ENCODE data around the gene INTS6L. TPM values are rescaled to one million over a fixed set of nuclear protein-coding genes. Genes with fewer than 3 reads are reported as not detected.

Gene INTS6L
- total RNA-seq, 1 experiment from 2014 or later: 31.1 TPM

DNA sequence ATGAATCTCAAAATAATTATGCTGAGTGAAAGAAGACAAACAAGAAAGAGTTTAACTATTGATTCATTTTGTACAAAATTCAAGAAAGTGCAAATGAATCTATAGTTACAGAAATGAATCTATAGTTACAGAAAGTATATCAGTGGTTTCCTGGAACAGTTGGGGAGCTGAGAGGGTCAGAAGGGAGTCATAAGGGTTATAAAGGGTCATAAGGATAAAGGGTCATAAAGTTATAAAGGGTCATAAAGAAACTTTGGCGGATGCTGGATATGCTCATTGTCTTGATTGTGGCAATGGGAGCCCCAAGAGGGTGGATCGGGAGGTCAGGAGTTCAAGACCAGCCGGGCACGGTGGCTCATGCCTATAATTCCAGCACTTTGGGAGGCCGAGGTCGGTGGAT, 26.0 kb upstream of the INTS6L start:
- no peak overlapping the region for H3K4me2 ChIP-seq (ENCODE audit: low read depth, low read length, poor library complexity, severe bottlenecking)
- no peak for DNase-seq
- H3K9me3 ChIP-seq (ENCODE audit: low read length): no peaks in the 10 kb centered on the region
- no peaks in the 10 kb centered on the region for H3K27me3 ChIP-seq (ENCODE audit: low read length)
- no peak overlapping the region for H3K4me3 ChIP-seq (ENCODE audit: low read length)
- peaks cover 7% of the 10 kb centered on the region; the same call in 1 of the 2 replicates for H3K4me1 ChIP-seq (ENCODE audit: low read length)
- H3K9ac ChIP-seq (ENCODE audit: low read length): no peak overlapping the region
- H3K27ac ChIP-seq (ENCODE audit: low read length): no peak overlapping the region
- no peaks in the 10 kb centered on the region for H3K36me3 ChIP-seq (ENCODE audit: insufficient read depth, low read length)
- H3K79me2 ChIP-seq (ENCODE audit: low read length): no peaks in the 10 kb centered on the region
- H3K9me2 ChIP-seq (replicated peaks; ENCODE audit: insufficient read depth, low read length): no peaks in the 10 kb centered on the region
- no peaks in the 10 kb centered on the region for H4K20me1 ChIP-seq (ENCODE audit: insufficient read depth, low read depth, low read length)
- H2AFZ ChIP-seq (ENCODE audit: low read length): no peak overlapping the region

- H3K4me1 ChIP-seq (ENCODE audit: low read length): peaks cover 7% of the 10 kb centered on the region; the same call in 1 of the 2 replicates
- H3K36me3 ChIP-seq (ENCODE audit: insufficient read depth, low read length): no peaks in the 10 kb centered on the region
Observed at GRCh38 chrX:135497736-135498135, 22.7 kb upstream of the INTS6L start.

DNA sequence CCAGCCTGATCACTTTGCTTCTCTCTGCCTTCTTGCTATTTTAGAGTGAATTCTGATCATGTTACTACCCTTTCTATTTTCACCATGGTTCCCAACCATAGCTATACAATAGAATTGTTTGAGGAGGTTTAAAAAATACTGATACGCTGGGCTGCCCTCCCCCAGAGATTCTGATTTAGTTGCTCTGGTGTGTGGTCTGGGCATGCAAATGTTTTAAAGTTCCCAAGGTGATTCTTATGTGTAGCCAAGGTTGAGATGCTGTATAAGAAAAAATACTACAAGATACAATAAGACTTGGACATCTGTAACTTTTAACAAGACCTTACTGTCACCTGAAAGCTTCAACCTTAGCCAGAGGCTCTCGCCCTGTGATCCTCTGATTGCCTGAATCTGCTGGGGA, 22.2 kb upstream of the INTS6L start:
- peaks cover 7% of the 10 kb centered on the region; the same call in 1 of the 2 replicates for H3K4me1 ChIP-seq (ENCODE audit: low read length)
- H3K4me3 ChIP-seq (ENCODE audit: low read length): no peak overlapping the region
- H3K9me2 ChIP-seq (replicated peaks; ENCODE audit: insufficient read depth, low read length): no peaks in the 10 kb centered on the region
- H3K27me3 ChIP-seq (ENCODE audit: low read length): no peaks in the 10 kb centered on the region
- no peak overlapping the region for H3K4me2 ChIP-seq (ENCODE audit: low read depth, low read length, poor library complexity, severe bottlenecking)
- DNase-seq: no peak
- H3K9ac ChIP-seq (ENCODE audit: low read length): no peak overlapping the region
- no peak overlapping the region for H3K27ac ChIP-seq (ENCODE audit: low read length)
- no peaks in the 10 kb centered on the region for H3K79me2 ChIP-seq (ENCODE audit: low read length)
- no peaks in the 10 kb centered on the region for H4K20me1 ChIP-seq (ENCODE audit: insufficient read depth, low read depth, low read length)
- no peak overlapping the region for H2AFZ ChIP-seq (ENCODE audit: low read length)
- H3K9me3 ChIP-seq (ENCODE audit: low read length): no peaks in the 10 kb centered on the region
- H3K36me3 ChIP-seq (ENCODE audit: insufficient read depth, low read length): no peaks in the 10 kb centered on the region

More at GRCh38 chrX:135497736-135498135, 22.7 kb upstream of the INTS6L start:
- no peak overlapping the region for H3K9ac ChIP-seq (ENCODE audit: low read length)
- H3K9me3 ChIP-seq (ENCODE audit: low read length): no peaks in the 10 kb centered on the region
- no peak for DNase-seq
- H3K27me3 ChIP-seq (ENCODE audit: low read length): no peaks in the 10 kb centered on the region
- no peak overlapping the region for H3K4me3 ChIP-seq (ENCODE audit: low read length)
- H3K9me2 ChIP-seq (replicated peaks; ENCODE audit: insufficient read depth, low read length): no peaks in the 10 kb centered on the region
- H4K20me1 ChIP-seq (ENCODE audit: insufficient read depth, low read depth, low read length): no peaks in the 10 kb centered on the region
- H3K27ac ChIP-seq (ENCODE audit: low read length): no peak overlapping the region
- no peaks in the 10 kb centered on the region for H3K79me2 ChIP-seq (ENCODE audit: low read length)
- no peak overlapping the region for H3K4me2 ChIP-seq (ENCODE audit: low read depth, low read length, poor library complexity, severe bottlenecking)
- no peak overlapping the region for H2AFZ ChIP-seq (ENCODE audit: low read length)

DNA sequence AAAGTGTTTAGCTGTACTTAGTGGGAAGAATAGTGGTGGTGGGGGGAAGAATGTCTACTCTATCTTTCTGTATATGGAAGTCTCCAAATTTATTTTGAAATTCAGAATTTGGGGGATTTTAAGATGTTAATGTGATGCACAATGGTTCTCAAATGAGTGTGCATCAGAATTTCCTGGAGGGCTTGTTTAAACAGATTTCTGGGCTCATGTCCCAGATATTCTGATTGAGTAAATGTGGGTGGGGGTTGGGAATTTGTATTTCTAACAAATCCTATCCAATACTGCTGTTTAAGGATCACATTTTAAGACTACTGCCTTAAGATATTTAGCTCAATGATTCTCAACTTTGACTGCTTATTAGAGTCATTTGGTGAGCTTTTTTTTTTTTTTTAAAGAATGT, 15.1 kb upstream of the INTS6L start:
- no peaks in the 10 kb centered on the region for H3K27me3 ChIP-seq (ENCODE audit: low read length)
- no peak overlapping the region for H3K27ac ChIP-seq (ENCODE audit: low read length)
- no peak overlapping the region for H3K9ac ChIP-seq (ENCODE audit: low read length)
- no peak overlapping the region for H3K4me3 ChIP-seq (ENCODE audit: low read length)
- H3K9me3 ChIP-seq (ENCODE audit: low read length): no peaks in the 10 kb centered on the region
- no peaks in the 10 kb centered on the region for H3K79me2 ChIP-seq (ENCODE audit: low read length)
- H3K4me2 ChIP-seq (ENCODE audit: low read depth, low read length, poor library complexity, severe bottlenecking): no peak overlapping the region
- no peaks in the 10 kb centered on the region for H4K20me1 ChIP-seq (ENCODE audit: insufficient read depth, low read depth, low read length)
- no peaks in the 10 kb centered on the region for H3K4me1 ChIP-seq (ENCODE audit: low read length)
- H2AFZ ChIP-seq (ENCODE audit: low read length): no peak overlapping the region
- DNase-seq: no peak
- no peaks in the 10 kb centered on the region for H3K9me2 ChIP-seq (replicated peaks; ENCODE audit: insufficient read depth, low read length)
- no peaks in the 10 kb centered on the region for H3K36me3 ChIP-seq (ENCODE audit: insufficient read depth, low read length)

DNA sequence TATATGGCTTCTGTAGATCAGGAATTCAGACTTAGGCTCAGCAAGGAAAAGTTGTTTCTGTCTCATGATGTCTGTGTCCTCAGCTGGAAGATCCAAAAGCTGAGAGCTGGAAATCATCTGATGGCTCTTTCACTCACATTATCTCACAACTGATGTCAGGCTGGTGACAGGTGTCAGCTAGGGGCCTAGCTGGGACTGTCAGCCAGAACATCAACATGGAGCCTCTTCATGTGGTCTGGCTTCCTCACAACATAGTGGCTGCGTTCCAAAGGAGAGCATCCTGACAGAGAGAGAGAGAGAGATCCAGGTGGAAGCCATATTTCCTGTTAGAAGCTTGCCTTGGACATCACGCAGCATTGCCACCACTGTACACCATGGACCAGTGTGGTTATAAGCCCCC, 10.6 kb upstream of the INTS6L start:
- no peak for DNase-seq
- H3K9me2 ChIP-seq (replicated peaks; ENCODE audit: insufficient read depth, low read length): no peaks in the 10 kb centered on the region
- H3K9me3 ChIP-seq (ENCODE audit: low read length): no peaks in the 10 kb centered on the region
- no peaks in the 10 kb centered on the region for H3K36me3 ChIP-seq (ENCODE audit: insufficient read depth, low read length)
- no peak overlapping the region for H3K4me2 ChIP-seq (ENCODE audit: low read depth, low read length, poor library complexity, severe bottlenecking)
- H3K9ac ChIP-seq (ENCODE audit: low read length): no peak overlapping the region
- no peak overlapping the region for H3K4me3 ChIP-seq (ENCODE audit: low read length)
- no peak overlapping the region for H3K27ac ChIP-seq (ENCODE audit: low read length)
- no peaks in the 10 kb centered on the region for H3K4me1 ChIP-seq (ENCODE audit: low read length)
- H4K20me1 ChIP-seq (ENCODE audit: insufficient read depth, low read depth, low read length): no peaks in the 10 kb centered on the region
- H3K79me2 ChIP-seq (ENCODE audit: low read length): no peaks in the 10 kb centered on the region
- no peaks in the 10 kb centered on the region for H3K27me3 ChIP-seq (ENCODE audit: low read length)
- no peak overlapping the region for H2AFZ ChIP-seq (ENCODE audit: low read length)

DNA sequence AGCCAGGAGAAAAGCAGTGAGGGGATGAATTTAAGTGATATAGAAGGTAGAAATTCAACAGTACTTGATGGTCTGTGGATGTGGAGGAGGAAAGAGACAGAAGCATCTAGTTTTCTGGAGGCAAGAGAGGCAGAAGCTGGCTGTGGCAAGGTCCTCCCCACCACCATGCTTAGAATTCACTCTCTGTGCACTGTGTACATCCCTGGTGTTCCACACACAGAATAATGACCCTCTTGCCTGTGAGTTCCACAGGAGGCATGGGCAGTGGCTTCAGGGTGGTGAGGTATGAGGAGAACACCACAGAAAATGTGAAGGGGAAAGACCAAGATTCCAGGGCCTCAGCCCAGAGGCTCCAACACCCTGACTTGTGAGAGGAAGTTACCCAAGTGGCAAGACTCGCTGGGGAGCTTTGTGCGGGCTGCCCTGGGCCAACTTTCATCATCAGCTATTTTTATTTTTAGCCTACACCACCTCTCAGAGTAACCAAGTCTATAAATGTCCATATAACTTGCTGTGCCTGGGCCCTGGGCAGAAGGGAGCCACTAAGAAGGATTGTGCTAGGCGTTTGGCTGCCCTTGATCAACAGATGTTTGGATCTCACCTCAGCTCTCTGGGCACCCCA, 7.8 kb upstream of the INTS6L start:
- H2AFZ ChIP-seq (ENCODE audit: low read length): no peak overlapping the region
- no peaks in the 10 kb centered on the region for H3K79me2 ChIP-seq (ENCODE audit: low read length)
- H3K27me3 ChIP-seq (ENCODE audit: low read length): no peaks in the 10 kb centered on the region
- no peaks in the 10 kb centered on the region for H3K9me3 ChIP-seq (ENCODE audit: low read length)
- DNase-seq: no peak
- H3K27ac ChIP-seq (ENCODE audit: low read length): no peak overlapping the region
- no peak overlapping the region for H3K4me2 ChIP-seq (ENCODE audit: low read depth, low read length, poor library complexity, severe bottlenecking)
- H3K9me2 ChIP-seq (replicated peaks; ENCODE audit: insufficient read depth, low read length): no peaks in the 10 kb centered on the region
- H3K4me1 ChIP-seq (ENCODE audit: low read length): no peaks in the 10 kb centered on the region
- H3K36me3 ChIP-seq (ENCODE audit: insufficient read depth, low read length): no peaks in the 10 kb centered on the region
- H3K9ac ChIP-seq (ENCODE audit: low read length): no peak overlapping the region
- H3K4me3 ChIP-seq (ENCODE audit: low read length): no peak overlapping the region
- H4K20me1 ChIP-seq (ENCODE audit: insufficient read depth, low read depth, low read length): no peaks in the 10 kb centered on the region

- no peaks in the 10 kb centered on the region for H4K20me1 ChIP-seq (ENCODE audit: insufficient read depth, low read depth, low read length)
- no peaks in the 10 kb centered on the region for H3K36me3 ChIP-seq (ENCODE audit: insufficient read depth, low read length)
- DNase-seq: no peak
- H3K9me3 ChIP-seq (ENCODE audit: low read length): no peaks in the 10 kb centered on the region
- no peaks in the 10 kb centered on the region for H3K4me1 ChIP-seq (ENCODE audit: low read length)
- no peak overlapping the region for H3K4me2 ChIP-seq (ENCODE audit: low read depth, low read length, poor library complexity, severe bottlenecking)
- no peak overlapping the region for H2AFZ ChIP-seq (ENCODE audit: low read length)
- H3K27ac ChIP-seq (ENCODE audit: low read length): no peak overlapping the region
- H3K79me2 ChIP-seq (ENCODE audit: low read length): no peaks in the 10 kb centered on the region
- H3K9me2 ChIP-seq (replicated peaks; ENCODE audit: insufficient read depth, low read length): no peaks in the 10 kb centered on the region
- H3K27me3 ChIP-seq (ENCODE audit: low read length): no peaks in the 10 kb centered on the region
- H3K4me3 ChIP-seq (ENCODE audit: low read length): no peak overlapping the region
- H3K9ac ChIP-seq (ENCODE audit: low read length): no peak overlapping the region
Observed at GRCh38 chrX:135513130-135513515, 7.3 kb upstream of the INTS6L start.

DNA sequence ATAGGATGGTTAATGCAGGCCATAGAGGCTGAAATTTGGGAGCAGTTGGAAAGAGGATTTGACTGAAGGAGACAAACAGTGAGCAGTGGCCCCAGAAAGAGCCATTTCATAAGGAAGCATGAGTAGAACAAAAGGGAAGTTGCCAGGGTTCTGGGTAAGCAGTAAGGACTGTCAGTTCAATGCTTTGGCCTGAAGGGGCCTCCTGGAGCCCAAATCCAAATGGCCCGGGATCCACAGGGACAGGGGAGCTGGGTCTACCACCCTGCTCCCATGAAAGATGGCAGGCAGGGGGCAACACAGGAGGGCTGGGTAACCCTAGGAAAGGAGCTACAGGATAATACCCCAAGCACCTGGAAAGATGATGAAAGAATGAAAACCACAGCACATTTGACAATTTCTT, 4.1 kb upstream of the INTS6L start:
- H3K27ac ChIP-seq (ENCODE audit: low read length): no peak overlapping the region
- no peak overlapping the region for H3K4me2 ChIP-seq (ENCODE audit: low read depth, low read length, poor library complexity, severe bottlenecking)
- no peaks in the 10 kb centered on the region for H4K20me1 ChIP-seq (ENCODE audit: insufficient read depth, low read depth, low read length)
- no peak overlapping the region for H3K9ac ChIP-seq (ENCODE audit: low read length)
- DNase-seq: peak; percentile 51
- peaks cover 4% of the 10 kb centered on the region for H3K4me1 ChIP-seq (ENCODE audit: low read length)
- no peaks in the 10 kb centered on the region for H3K79me2 ChIP-seq (ENCODE audit: low read length)
- no peaks in the 10 kb centered on the region for H3K9me3 ChIP-seq (ENCODE audit: low read length)
- no peak overlapping the region for H3K4me3 ChIP-seq (ENCODE audit: low read length)
- H3K36me3 ChIP-seq (ENCODE audit: insufficient read depth, low read length): no peaks in the 10 kb centered on the region
- H3K9me2 ChIP-seq (replicated peaks; ENCODE audit: insufficient read depth, low read length): no peaks in the 10 kb centered on the region
- no peak overlapping the region for H2AFZ ChIP-seq (ENCODE audit: low read length)
- no peaks in the 10 kb centered on the region for H3K27me3 ChIP-seq (ENCODE audit: low read length)
